H7 (cell line): ENCODE data around the gene ZNF853. TPM values are rescaled to one million over a fixed set of nuclear protein-coding genes. Genes with fewer than 3 reads are reported as not detected.
"Not testable (repeated sequence)": the region's sequence is repeated elsewhere in the genome, so short reads cannot be mapped to it uniquely, and the experiment has no call there.

Experiments
- DNase-seq: peaks from one replicate; pipeline ENCODE4 v3.0.0; 2012
- H3K27me3 ChIP-seq: 2 replicates; pipeline ENCODE4 v1.6.0; 2011; ENCODE audit warnings: mild to moderate bottlenecking, low read length; ENCODE audit not compliant: control insufficient read depth, insufficient read depth
- H3K36me3 ChIP-seq: replicated peaks from 2 replicates; pipeline ENCODE4 v1.5.1; 2011; ENCODE audit warnings: low read length; ENCODE audit not compliant: control insufficient read depth, insufficient read depth
- H3K4me3 ChIP-seq: 2 replicates; pipeline ENCODE4 v1.5.1; 2011; ENCODE audit warnings: low read depth, mild to moderate bottlenecking, control low read depth, low read length, moderate library complexity; ENCODE audit not compliant: insufficient read depth
- total RNA-seq: library from RNA; depleted of rRNA; stranded (reverse); fragments of >200 nt; shearing (Covaris generic); gene quantifications from 2 replicates; pipeline ENCODE4 v1.2.3, GENCODE V29; 2014

Gene ZNF853
- total RNA-seq, 1 experiment from 2014 or later, result 6.5 TPM

- H3K36me3 ChIP-seq, result peaks cover 16% of the 10 kb centered on the region
- H3K27me3 ChIP-seq, result no peaks in the 10 kb centered on the region
- no peak overlapping the region for H3K4me3 ChIP-seq
- no peak for DNase-seq
Measured at GRCh38 chr7:6618621-6619020, 3.2 kb downstream of the ZNF853 start.

- peaks cover 18% of the 10 kb centered on the region for H3K36me3 ChIP-seq
- no peaks in the 10 kb centered on the region for H3K27me3 ChIP-seq
- H3K4me3 ChIP-seq, result no peak overlapping the region
- DNase-seq, result no peak
Measured at GRCh38 chr7:6619961-6620360, 4.6 kb downstream of the ZNF853 start.

- DNase-seq, result no peak
- H3K4me3 ChIP-seq, result no peak overlapping the region
- no peaks in the 10 kb centered on the region for H3K27me3 ChIP-seq
- H3K36me3 ChIP-seq, result peaks cover 18% of the 10 kb centered on the region
Measured at GRCh38 chr7:6621195-6622133, 6.1 kb downstream of the ZNF853 start.

GRCh38 chr7:6622134-6622710 lies 6.8 kb downstream of the ZNF853 start:
- DNase-seq, result no peak
- Histone ChIP-seq H3K36me3 (peaks cover 17% of the 10 kb centered on the region), H3K27me3 (no peaks in the 10 kb centered on the region), H3K4me3 (no peak overlapping the region)

GRCh38 chr7:6623589-6624245 lies 8.3 kb downstream of the ZNF853 start:
- no peak for DNase-seq
- H3K4me3 ChIP-seq, result no peak overlapping the region

GRCh38 chr7:6624246-6624611 lies 8.8 kb downstream of the ZNF853 start:
- no peak for DNase-seq
- H3K4me3 ChIP-seq, result no peak overlapping the region
- H3K27me3 ChIP-seq, result no peaks in the 10 kb centered on the region
- H3K36me3 ChIP-seq, result peaks cover 16% of the 10 kb centered on the region

More at GRCh38 chr7:6623589-6624245, 8.3 kb downstream of the ZNF853 start:
- Histone ChIP-seq H3K27me3 (no peaks in the 10 kb centered on the region), H3K36me3 (peaks cover 16% of the 10 kb centered on the region)

- DNase-seq, result no peak
Measured at GRCh38 chr7:6628045-6628444, 12.6 kb downstream of the ZNF853 start.

GRCh38 chr7:6630007-6630849 lies 14.8 kb downstream of the ZNF853 start:
- DNase-seq, result no peak
- Histone ChIP-seq H3K36me3 (no peaks in the 10 kb centered on the region), H3K4me3 (no peak overlapping the region), H3K27me3 (no peaks in the 10 kb centered on the region)

More at GRCh38 chr7:6628045-6628444, 12.6 kb downstream of the ZNF853 start:
- H3K36me3 ChIP-seq, result peaks cover 3% of the 10 kb centered on the region; the same call in 1 of the 2 replicates
- H3K4me3 ChIP-seq, result no peak overlapping the region
- H3K27me3 ChIP-seq, result no peaks in the 10 kb centered on the region

GRCh38 chr7:6631605-6632004 lies 16.2 kb downstream of the ZNF853 start:
- Histone ChIP-seq H3K27me3 (no peaks in the 10 kb centered on the region), H3K36me3 (no peaks in the 10 kb centered on the region), H3K4me3 (no peak overlapping the region)
- no peak for DNase-seq

GRCh38 chr7:6634021-6634420 lies 18.6 kb downstream of the ZNF853 start:
- Histone ChIP-seq H3K36me3 (no peaks in the 10 kb centered on the region), H3K27me3 (no peaks in the 10 kb centered on the region; the same call in 1 of the 2 replicates), H3K4me3 (no peak overlapping the region)
- no peak for DNase-seq

GRCh38 chr7:6634971-6635370 lies 19.6 kb downstream of the ZNF853 start:
- H3K27me3 ChIP-seq, H3K36me3 ChIP-seq, H3K4me3 ChIP-seq, DNase-seq: not testable (repeated sequence)

GRCh38 chr7:6636741-6637543 lies 21.5 kb downstream of the ZNF853 start, which contains the start of gene ZNF316:
ZNF316 (plus strand) TSS chr7:6637318; CDS start chr7:6642410, 5,092 bp downstream.
- peak; percentile 82 for DNase-seq
- Histone ChIP-seq H3K4me3 (peak within 1 kb of the TSS; percentile 77), H3K36me3 (no peaks in the 10 kb centered on the region; the same call in 1 of the 2 replicates), H3K27me3 (no peaks in the 10 kb centered on the region; the same call in 1 of the 2 replicates)

GRCh38 chr7:6637544-6638229 lies 22.3 kb downstream of the ZNF853 start:
- peak overlapping the region; percentile 52 for H3K4me3 ChIP-seq
- no peaks in the 10 kb centered on the region; the same call in 1 of the 2 replicates for H3K36me3 ChIP-seq
- H3K27me3 ChIP-seq, result no peaks in the 10 kb centered on the region; the same call in 1 of the 2 replicates
- peak; percentile 93 for DNase-seq
